Activated CD8-positive, alpha-beta memory T cell treated with anti-CD3 and anti-CD28 coated beads, Interleukin-2, amount 50 U/mL, for 1 hour (primary cell): ENCODE measurements around the gene STEAP1B.
"Not testable (repeated sequence)": the region's sequence is repeated elsewhere in the genome, so short reads cannot be mapped to it uniquely, and the experiment has no call there.

Experiments
- DNase-seq: peaks from one replicate; pipeline ENCODE4 v3.0.0-alpha.2; 2020; ENCODE audit errors: extremely low read depth

The STEAP1B gene

DNA sequence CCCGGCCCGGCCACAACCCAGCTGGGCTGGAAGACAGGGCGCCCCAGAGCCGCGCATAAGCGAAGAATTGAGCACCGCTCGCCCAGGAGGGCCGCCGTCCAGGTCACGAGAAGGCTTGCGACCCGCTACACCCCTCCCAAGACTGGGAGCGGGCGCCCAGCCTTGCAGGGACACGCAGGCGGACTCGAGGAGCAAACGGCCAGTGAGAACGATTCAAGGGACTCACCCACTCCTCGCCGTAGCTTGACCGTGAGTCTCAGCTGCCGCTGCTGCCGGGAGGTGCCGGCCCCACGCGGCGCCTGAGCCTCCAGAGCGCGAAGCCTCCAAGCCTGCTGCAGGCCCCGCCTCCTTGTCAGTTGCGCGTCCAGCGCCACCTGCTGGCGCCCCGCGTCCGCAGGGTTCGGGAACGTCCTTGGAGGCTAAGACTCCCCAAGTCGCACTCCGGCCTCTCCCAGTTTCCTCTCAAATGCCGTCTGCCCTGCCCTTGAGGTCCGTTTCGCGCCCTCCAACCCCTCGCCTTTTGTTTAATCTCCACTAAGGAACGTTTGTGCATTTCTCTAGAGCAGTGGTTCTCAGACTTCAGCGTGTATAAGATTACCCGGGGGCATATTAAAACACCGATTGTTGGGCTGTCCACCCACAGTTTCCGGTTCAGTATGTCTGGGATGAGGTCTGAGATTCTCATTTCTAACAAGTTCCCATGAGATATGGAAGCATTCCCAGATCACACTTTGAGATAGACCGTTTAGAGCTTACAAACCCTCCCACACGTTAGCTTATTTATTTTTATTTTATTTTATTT lies at the start of gene STEAP1B:
Gene STEAP1B (minus strand): TSS at position 301 of the 802 bp plus-strand sequence. CDS start 5,333 bp downstream, outside the sequence.
- DNase-seq, result peak; percentile 19

- no peak for DNase-seq
Measured at GRCh38 chr7:22549051-22549450, 49.1 kb upstream of the STEAP1B start.

- DNase-seq, result no peak
Measured at GRCh38 chr7:22548313-22548712, 48.3 kb upstream of the STEAP1B start.

DNA sequence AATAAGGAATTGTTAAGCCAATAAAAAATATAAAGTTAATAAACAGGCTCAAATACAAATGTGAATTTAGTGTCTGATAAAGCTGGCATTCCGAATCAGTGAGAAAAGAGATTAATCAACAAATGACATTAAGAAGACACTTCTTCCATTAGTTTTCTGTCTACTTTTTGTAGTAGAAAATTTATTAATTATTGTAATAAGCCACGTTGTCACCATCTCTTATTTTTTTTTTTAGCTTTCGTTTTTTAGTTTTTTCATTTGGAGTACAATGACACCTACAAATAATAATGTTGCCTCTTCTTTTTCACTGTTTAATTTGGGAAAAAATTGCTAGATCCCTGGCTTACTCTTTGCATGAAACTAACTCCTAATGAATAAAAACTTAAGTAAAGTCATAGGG lies 46.8 kb upstream of the STEAP1B start:
- no peak for DNase-seq

GRCh38 chr7:22545529-22545928 lies 45.5 kb upstream of the STEAP1B start:
- no peak for DNase-seq

DNA sequence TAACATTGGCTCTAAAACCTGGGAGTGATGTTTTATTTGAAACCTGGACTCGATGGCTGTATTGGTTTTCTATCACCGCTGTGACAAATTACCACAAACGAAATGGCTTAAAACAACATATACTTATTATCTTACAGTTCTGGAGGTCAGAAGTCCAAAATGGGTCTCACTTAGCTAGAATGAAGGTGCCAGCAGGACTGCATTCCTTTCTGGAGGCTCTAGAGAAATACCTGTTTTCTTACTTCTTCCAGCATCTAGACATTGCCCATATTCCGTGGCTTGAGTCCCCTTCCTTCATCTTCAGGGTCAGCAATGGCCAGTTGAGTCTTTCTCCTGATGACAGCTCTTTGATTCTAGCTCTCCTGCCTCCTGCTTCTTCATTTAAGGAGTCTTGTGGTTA lies 44.3 kb upstream of the STEAP1B start:
- DNase-seq, result no peak

DNA sequence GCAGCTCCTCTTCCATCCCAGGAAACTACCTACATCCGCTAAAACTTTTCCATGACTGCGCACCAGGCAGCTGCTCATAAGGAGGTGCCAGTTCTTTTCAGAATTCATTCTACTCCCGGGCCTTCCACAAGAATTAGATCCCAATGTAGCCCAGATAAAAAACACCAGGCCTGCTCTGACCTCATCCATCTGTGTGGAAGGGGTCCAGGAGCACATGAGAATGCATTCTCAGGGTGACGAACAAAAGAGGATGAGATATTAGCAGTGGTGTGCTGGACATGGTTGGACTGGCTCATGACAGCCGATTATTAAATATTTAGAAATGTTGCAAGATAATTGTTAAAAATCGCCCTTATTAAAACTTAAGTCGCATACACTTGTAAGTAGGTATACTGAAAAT lies 43.2 kb upstream of the STEAP1B start:
- DNase-seq, result no peak

GRCh38 chr7:22542669-22543068 lies 42.7 kb upstream of the STEAP1B start:
- DNase-seq, result no peak

DNA sequence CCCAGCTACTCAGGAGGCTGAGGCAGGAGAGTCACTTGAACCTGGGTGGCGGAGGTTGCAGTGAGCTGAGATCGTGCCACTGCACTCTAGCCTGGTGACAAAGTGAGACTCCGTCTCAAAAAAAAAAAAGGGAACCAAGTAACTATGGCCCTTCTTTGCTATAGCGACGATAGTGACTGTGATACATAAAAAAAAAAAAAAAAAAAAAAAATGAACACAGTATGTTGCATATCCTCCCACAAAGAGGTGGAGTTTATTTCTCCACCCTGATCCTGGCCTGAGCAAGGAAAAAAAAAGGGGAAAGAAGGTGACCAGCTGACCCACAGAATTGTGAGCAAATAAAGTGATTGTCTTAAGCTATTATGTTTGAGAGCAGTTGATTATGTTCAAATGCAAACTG lies 42.3 kb upstream of the STEAP1B start:
- no peak for DNase-seq

GRCh38 chr7:22541789-22542188 lies 41.8 kb upstream of the STEAP1B start:
- no peak for DNase-seq

- DNase-seq, result not testable (repeated sequence)
Measured at GRCh38 chr7:22528537-22528936, 28.5 kb upstream of the STEAP1B start.

DNA sequence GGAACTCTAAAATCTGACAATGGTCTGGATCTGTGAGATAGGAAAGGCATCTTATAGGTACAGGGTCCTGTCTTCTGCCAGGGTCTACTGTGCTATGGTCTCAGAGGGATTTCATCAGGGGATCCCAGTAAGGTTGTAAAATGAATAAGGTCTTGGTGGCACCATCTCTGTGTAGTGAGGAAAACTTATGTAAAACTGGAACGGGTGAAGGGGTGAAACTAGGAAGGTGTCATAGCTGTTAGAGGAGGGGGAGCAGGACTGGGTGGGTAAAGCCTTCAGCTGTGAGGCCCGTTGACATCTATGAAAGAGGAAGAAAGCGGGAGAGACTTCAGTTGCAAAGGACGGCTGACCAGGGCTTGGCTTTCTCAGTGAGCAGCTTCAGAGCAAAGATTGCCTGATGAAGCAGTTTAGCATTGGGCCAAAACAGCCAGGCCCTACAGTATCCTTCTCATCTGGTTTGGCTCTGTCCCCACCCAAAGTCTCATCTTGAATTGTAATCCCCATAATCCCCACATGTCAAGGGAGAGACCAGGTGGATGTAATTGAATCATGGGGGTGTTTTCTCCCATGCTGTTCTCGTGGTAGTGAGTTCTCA lies 24.5 kb upstream of the STEAP1B start:
- DNase-seq, result not testable (repeated sequence)

DNA sequence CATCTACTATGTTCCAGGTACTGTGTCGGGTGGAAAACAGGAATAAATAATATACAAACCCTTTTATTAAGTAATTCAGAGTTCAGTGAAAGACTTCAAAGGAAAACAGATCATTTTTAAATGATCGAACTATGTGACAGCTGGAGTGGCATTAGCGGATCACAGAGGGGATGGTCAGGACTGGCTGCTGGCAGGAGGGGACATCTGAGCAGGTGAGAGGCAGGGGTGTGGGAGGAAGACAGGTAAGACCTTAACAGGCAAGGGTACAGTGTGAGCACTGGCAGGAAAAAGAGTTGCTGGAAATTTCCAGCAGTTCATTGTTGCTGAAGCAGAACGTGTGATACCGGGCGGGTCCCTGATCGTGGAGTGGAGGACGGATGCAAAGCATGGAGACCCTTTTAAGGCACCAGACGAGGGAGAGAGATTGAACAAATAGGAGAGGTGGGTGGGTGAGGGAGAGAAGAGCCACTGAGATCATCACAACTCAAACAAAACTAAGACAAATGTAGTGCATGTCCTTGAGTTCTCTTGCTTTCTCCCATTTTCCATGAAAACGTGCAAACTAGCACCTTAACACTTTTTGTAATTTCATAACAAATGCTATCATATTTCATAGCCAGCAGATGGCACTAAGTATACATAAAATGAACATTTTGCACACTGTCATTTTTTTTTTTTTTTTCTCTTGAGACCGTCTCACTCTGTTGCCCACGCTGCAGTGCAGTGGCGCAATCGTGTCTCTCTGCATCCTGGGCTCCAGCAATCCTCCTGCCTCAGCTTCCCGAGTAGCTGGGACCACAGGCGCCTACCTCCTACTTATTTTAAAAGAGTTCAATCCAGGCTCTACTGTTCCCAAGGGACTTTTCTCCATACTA lies 23.7 kb upstream of the STEAP1B start:
- not testable (repeated sequence) for DNase-seq

- DNase-seq, result not testable (repeated sequence)
Measured at GRCh38 chr7:22519560-22519959, 19.6 kb upstream of the STEAP1B start.

DNA sequence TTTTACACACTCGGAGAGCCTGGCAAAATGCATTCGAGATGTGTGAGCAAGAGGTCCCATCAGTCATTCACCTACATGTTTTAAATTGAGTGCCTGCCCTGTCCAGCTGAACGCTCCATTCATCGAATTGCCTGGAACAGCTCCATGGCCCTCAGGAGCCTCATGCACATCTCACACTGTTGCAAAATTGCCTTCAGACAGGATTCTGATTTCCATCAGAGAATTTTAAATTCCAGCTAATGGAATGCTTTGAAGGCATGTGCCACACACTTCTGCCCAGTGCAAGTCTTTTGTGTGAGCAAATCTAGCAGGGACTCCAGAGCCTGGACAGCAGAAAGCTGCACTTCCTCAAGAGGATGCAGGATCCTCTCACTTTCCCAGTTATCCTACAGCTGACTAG lies 17.0 kb upstream of the STEAP1B start:
- not testable (repeated sequence) for DNase-seq

- DNase-seq, result not testable (repeated sequence)
Measured at GRCh38 chr7:22514963-22515362, 15.0 kb upstream of the STEAP1B start.

DNA sequence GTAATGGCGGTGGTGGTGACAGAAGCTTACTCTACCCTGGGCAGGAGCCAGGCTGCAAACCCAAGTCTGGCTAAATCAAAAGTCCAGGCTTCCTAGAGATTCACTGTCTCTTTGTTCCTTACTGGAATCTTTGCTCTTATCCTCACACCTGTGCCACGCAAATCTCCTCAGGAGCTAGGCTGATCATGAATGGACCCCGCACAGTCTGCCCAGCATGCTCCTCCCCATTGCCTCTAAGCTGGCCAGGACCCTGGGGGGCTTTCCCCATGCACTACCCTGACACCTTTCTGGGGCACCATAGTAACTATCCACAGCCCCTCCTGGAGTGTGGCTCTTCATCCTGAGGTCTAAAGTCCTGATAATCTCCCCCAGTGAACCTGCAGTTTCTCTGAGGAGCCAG lies 7.3 kb upstream of the STEAP1B start:
- not testable (repeated sequence) for DNase-seq

GRCh38 chr7:22506316-22507020 lies 6.5 kb upstream of the STEAP1B start:
- not testable (repeated sequence) for DNase-seq

DNA sequence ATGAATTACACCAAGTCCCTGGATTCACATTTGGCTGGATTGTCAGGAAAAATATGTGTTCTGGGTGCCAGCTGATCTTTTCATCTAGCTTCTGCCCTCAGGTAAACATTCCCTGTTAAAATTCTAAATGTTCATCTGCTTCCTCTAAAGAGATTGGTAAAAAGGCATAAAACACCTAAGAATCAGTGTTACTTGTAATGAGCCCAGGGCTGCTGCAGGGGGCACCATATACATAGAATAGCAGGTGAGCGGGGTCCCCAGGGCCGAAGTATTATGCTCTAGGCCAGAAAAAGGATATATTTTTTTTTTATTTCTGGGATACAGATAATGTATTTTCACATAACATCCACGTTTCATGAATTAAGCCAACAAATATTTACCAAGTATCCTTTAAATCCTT lies 4.5 kb upstream of the STEAP1B start:
- DNase-seq, result not testable (repeated sequence)

DNA sequence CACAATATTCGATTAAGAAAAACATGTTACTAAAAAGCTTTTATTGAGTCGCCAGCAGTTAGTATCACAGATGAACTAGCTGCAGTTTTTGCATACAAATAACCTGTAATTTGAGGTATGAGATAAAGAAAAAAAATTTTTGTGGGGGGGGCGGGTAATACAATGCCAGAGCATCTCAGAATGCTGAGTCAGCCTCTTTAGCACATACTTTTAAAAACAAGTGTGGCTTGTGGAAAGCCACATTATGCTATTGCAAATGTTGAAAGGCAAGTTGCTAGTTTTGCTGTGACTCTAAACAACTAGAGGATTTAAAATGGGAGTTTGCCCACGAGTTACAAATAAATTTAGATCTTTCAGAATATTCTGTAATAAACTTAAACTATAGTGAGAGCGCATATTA lies 2.1 kb upstream of the STEAP1B start:
- DNase-seq, result not testable (repeated sequence)

DNA sequence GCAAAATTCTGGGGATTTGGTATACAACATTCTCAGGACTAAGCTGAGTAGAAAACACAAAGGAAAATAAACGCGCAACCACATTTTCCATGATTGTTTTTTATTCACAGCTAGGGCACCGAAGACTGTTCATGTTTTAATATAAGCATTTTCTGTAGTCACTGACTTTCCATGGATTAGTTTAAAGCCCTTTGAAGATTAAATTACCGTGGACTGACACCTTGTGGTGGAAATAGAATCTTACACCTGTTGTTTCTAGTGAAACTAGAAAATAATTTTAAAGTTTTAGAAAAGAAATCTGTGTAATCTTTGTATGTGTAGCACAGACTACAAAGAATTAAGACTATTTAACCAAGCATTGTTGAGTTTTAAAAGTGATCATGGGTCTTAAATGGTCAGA lies 1.3 kb upstream of the STEAP1B start:
- not testable (repeated sequence) for DNase-seq

DNA sequence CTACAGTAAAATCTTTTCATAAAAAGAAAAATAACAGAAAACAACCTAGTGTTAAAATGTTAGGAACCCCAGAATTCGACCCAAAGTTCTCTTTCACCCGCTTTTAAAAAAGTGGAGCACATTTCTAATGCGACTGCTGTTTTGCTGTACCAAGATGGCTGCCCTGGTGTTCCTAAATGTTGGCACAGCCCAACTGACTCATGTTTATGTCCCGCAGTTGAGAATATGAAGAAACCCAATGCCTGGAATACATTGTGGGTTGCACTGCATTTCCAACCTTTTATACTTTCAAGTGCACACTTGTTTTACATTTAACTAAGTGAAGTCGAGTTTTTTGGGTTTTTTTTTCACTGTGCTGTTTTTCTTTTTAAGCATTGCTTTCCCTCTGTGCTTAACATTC lies 944 bp downstream of the STEAP1B start:
- DNase-seq, result no peak
